Measurements from ENCODE around the gene SH3BGRL. TPM values are rescaled to one million over a fixed set of nuclear protein-coding genes. Genes with fewer than 3 reads are reported as not detected.
"Not testable (repeated sequence)": the region's sequence is repeated elsewhere in the genome, so short reads cannot be mapped to it uniquely, and the experiment has no call there.

SH3BGRL gene
- total RNA-seq, 2 donors from 2014 or later = 55.2 to 87.5 TPM

DNA sequence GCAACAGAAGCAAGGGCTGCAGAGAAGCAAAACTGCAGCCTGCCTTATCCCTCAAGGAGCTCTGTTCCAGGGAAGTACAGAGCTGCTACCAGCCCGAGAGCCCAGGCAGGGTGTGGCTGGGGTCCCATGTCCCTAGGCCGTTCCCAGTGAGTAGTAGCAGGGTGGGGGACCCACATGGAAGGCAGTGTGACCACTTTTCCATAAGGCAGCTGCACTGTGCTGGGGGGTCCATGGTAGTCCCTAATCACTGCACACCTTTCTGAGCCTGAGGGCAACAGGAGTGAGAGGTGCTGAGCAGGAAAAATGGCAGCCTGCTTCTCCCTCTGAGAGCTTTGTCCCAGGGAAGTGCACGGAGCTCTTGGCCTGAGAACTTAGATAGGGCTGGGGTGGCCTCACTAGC is 135.9 kb downstream of the SH3BGRL start:
- DNase-seq (no peak), ATAC-seq (no peak)
- intact Hi-C loops (cut with DNase I, micrococcal nuclease) = no loop called here

DNA sequence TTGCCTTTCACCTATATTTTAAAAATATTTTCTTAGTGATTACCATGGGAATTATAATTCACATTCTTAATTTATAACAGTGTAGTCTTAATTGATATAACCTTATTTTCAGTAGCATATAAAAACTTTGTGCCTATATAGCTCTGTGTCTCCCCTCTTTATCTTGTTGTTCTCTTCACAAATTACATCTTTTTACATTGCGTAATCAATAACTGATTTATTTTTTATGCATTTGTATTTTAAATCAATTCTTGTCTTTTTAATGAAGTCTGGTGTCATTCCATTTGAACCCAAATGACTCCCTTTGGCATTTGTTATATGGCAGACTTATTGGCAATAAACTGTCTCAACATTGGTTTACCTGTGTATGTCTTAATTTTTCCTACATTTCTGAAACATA is 137.0 kb downstream of the SH3BGRL start:
- ATAC-seq (no peak), DNase-seq (no peak)
- intact Hi-C loops (cut with DNase I, micrococcal nuclease) = no loop called here

DNA sequence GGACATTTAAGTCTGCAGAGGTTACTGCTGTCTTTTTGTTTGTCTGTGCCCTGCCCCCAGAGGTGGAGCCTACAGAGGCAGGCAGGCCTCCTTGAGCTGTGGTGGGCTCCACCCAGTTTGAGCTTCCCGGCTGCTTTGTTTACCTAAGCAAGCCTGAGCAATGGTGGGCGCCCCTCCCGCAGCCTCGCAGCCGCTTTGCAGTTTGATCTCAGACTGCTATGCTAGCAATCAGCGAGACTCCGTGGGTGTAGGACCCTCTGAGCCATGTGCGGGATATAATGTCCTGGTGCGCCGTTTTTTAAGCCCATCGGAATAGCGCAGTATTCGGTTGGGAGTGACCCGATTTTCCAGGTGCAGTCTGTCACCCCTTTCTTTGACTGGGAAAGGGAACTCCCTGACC is 143.4 kb downstream of the SH3BGRL start:
- ATAC-seq; DNase-seq; intact Hi-C loops (cut with DNase I, micrococcal nuclease): not testable (repeated sequence)

Other genes starting within 250 kb of the SH3BGRL start
- 1 to 10 TPM; 4.2 to 4.5 TPM for gene HMGN5, start 189 bp upstream of the SH3BGRL start, total RNA-seq

Data from left colon (tissue), 2 donors.